HUES6 (cell line): ENCODE measurements around the gene RASSF3.
"Not testable (repeated sequence)": the region's sequence is repeated elsewhere in the genome, so short reads cannot be mapped to it uniquely, and the experiment has no call there.

Source experiments
- H3K27ac ChIP-seq: 2 replicates; pipeline ENCODE4 v1.7.0; 2013; ENCODE audit warnings: low read depth, mild to moderate bottlenecking, low read length, inconsistent platforms
- H3K27me3 ChIP-seq: 2 replicates; pipeline ENCODE4 v1.6.1; 2013; ENCODE audit warnings: low read length; ENCODE audit not compliant: control insufficient read depth, insufficient read depth
- H3K36me3 ChIP-seq: 2 replicates; pipeline ENCODE4 v1.6.1; 2013; ENCODE audit warnings: low read length; ENCODE audit not compliant: control insufficient read depth, insufficient read depth
- H3K4me1 ChIP-seq: 2 replicates; pipeline ENCODE4 v1.6.1; 2013; ENCODE audit warnings: low read length; ENCODE audit not compliant: control insufficient read depth, insufficient read depth
- H3K4me3 ChIP-seq: 2 replicates; pipeline ENCODE4 v1.5.1; 2013; ENCODE audit warnings: low read depth, low read length
- H3K9ac ChIP-seq: one replicate; pipeline ENCODE4 v1.6.1; 2013; ENCODE audit warnings: mild to moderate bottlenecking, low read length
- H3K9me3 ChIP-seq: 2 replicates; pipeline ENCODE4 v1.6.1; 2013; ENCODE audit warnings: low read depth, low read length; ENCODE audit not compliant: control insufficient read depth, insufficient read depth

RASSF3 gene

GRCh38 chr12:64577046-64577445, 33.2 kb upstream of the RASSF3 start:
- Histone ChIP-seq H3K36me3 (no peaks in the 10 kb centered on the region), H3K9me3 (peaks cover 10% of the 10 kb centered on the region), H3K4me1 (no peaks in the 10 kb centered on the region), H3K27me3 (no peaks in the 10 kb centered on the region), H3K4me3 (no peak overlapping the region), H3K9ac (no peak overlapping the region), H3K27ac (no peak overlapping the region)

GRCh38 chr12:64578566-64578965, 31.7 kb upstream of the RASSF3 start:
- H3K36me3 ChIP-seq = no peaks in the 10 kb centered on the region
- no peak overlapping the region for H3K9ac ChIP-seq
- no peak overlapping the region for H3K4me3 ChIP-seq
- peaks cover 7% of the 10 kb centered on the region for H3K9me3 ChIP-seq
- H3K4me1 ChIP-seq = 0 out of 2 replicates have a peak, but pooled peaks cover 1% of the 10 kb centered on the region
- no peaks in the 10 kb centered on the region for H3K27me3 ChIP-seq
- H3K27ac ChIP-seq = no peak overlapping the region

DNA sequence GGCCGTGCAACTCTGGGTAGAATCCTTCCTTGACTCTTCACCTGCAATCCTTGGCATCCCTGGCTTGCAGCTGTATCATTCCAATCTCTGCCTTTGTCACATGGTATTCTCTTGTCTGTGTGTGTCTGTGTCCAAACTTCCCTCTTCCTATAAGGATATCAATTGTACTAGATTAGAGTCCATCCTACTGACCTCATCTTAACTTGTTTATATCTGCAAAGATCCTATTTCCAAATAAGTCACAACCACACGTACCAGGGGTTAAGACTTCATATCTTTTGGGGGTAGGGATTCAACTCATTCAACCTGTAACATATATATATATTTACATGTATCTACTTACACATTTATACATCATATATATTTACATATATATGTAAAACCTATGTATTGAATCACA, 29.6 kb upstream of the RASSF3 start:
- Histone ChIP-seq H3K36me3 (no peaks in the 10 kb centered on the region), H3K27me3 (no peaks in the 10 kb centered on the region), H3K9ac (no peak overlapping the region), H3K27ac (no peak overlapping the region), H3K4me3 (no peak overlapping the region), H3K9me3 (no peaks in the 10 kb centered on the region; the same call in 1 of the 2 replicates), H3K4me1 (peaks cover 11% of the 10 kb centered on the region)

- H3K9ac ChIP-seq = no peak overlapping the region
These were observed 28.2 kb upstream of the RASSF3 start for GRCh38 chr12:64582114-64582513.

GRCh38 chr12:64582862-64583261, 27.4 kb upstream of the RASSF3 start:
- peaks cover 11% of the 10 kb centered on the region for H3K4me1 ChIP-seq
- no peak overlapping the region for H3K9ac ChIP-seq
- H3K4me3 ChIP-seq = no peak overlapping the region
- H3K9me3 ChIP-seq = no peaks in the 10 kb centered on the region
- no peaks in the 10 kb centered on the region for H3K27me3 ChIP-seq
- no peaks in the 10 kb centered on the region for H3K36me3 ChIP-seq
- H3K27ac ChIP-seq = no peak overlapping the region

More at GRCh38 chr12:64582114-64582513, 28.2 kb upstream of the RASSF3 start:
- Histone ChIP-seq H3K4me1 (peaks cover 11% of the 10 kb centered on the region), H3K4me3 (no peak overlapping the region), H3K36me3 (no peaks in the 10 kb centered on the region), H3K9me3 (no peaks in the 10 kb centered on the region), H3K27ac (no peak overlapping the region), H3K27me3 (no peaks in the 10 kb centered on the region)

DNA sequence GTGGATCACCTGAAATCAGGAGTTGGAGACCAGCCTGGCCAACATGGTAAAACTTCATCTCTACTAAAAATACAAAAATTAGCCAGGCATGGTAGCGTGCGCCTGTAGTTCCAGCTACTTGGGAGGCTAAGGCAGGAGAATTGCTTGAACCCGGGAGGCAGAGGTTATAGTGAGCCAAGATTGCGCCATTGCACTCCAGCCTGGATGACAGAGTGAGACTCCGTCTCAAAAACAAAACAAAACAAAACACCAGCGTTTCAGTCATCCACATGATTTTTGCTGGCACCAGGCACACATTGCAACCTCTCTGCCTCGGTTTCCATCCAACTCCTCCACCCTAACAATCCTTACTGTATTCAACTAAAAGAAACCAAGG, 26.9 kb upstream of the RASSF3 start:
- H3K9ac ChIP-seq, H3K27me3 ChIP-seq, H3K9me3 ChIP-seq, H3K27ac ChIP-seq, H3K36me3 ChIP-seq, H3K4me3 ChIP-seq: not testable (repeated sequence)
- peaks cover 11% of the 10 kb centered on the region for H3K4me1 ChIP-seq

GRCh38 chr12:64583771-64584421, 26.4 kb upstream of the RASSF3 start:
- no peaks in the 10 kb centered on the region for H3K9me3 ChIP-seq
- H3K9ac ChIP-seq = no peak overlapping the region
- H3K27me3 ChIP-seq = no peaks in the 10 kb centered on the region
- H3K36me3 ChIP-seq = no peaks in the 10 kb centered on the region
- no peak overlapping the region for H3K4me3 ChIP-seq
- peaks cover 11% of the 10 kb centered on the region for H3K4me1 ChIP-seq
- no peak overlapping the region for H3K27ac ChIP-seq

DNA sequence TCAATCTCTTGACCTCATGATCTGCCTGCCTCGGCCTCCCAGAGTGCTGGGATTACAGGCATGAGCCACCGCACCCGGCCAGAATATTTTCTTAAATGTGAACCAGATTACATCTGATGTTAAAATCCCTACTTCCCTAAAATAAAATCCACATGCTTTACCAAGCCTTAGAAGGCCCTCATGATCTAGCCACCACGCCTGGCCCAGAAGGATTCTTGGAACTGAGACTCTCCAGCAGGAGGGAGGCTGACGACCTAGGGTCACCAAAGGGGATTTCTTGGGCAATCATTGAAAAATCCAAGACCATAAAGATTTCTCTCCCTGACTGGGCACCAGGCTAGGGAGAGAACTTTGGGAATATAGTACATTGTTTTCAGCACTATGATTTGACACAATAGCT, 25.2 kb upstream of the RASSF3 start:
- no peak overlapping the region for H3K27ac ChIP-seq
- no peaks in the 10 kb centered on the region for H3K9me3 ChIP-seq
- H3K27me3 ChIP-seq = no peaks in the 10 kb centered on the region

DNA sequence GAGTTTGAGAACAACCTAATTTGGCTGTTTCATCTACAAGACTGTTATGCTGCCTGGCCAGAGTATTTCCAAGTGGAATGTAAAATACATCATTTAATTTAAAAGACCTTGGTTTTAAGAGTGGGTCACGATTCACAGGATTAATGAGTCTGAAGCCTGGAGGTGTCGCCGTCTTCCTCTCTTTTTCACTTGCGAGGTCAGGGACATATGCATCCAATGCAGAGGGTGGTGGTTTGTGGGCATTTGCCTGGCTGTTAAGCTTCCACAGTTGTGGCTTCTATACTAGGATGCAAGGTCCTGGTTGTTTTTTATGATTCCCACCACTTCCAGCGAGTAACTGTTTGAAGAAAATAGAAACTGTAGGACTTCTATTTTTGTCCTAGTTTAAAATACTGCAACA, 22.8 kb upstream of the RASSF3 start:
- Histone ChIP-seq H3K27ac (no peak overlapping the region), H3K9ac (no peak overlapping the region), H3K9me3 (no peaks in the 10 kb centered on the region), H3K27me3 (no peaks in the 10 kb centered on the region), H3K4me1 (peaks cover 11% of the 10 kb centered on the region), H3K4me3 (no peak overlapping the region), H3K36me3 (no peaks in the 10 kb centered on the region)

More for the DNA sequence above, 25.2 kb upstream of the RASSF3 start:
- Histone ChIP-seq H3K4me3 (no peak overlapping the region), H3K4me1 (peaks cover 11% of the 10 kb centered on the region), H3K9ac (no peak overlapping the region), H3K36me3 (no peaks in the 10 kb centered on the region)

DNA sequence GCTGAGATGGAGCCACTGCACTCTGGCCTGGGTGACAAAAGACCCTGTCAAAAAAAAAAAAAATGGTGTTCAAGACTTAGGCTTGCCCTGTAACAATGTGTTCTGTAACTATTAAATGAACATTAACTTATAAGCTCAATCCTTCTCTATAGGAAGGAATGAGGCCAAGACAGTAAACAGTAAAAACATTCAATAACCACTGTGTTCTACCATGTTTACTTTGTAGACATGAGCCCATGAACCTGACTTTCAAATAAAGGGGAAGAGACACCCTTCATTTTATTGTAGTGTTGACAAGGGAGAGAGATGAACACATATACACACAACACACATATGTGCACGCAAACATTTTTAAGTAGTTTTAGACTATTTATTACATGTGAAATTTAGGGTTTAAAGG, 20.1 kb upstream of the RASSF3 start:
- no peak overlapping the region for H3K4me3 ChIP-seq
- no peak overlapping the region for H3K9ac ChIP-seq
- no peaks in the 10 kb centered on the region for H3K9me3 ChIP-seq
- no peaks in the 10 kb centered on the region for H3K36me3 ChIP-seq
- no peak overlapping the region for H3K27ac ChIP-seq
- no peaks in the 10 kb centered on the region for H3K27me3 ChIP-seq
- no peaks in the 10 kb centered on the region for H3K4me1 ChIP-seq

GRCh38 chr12:64595863-64596793, 14.2 kb upstream of the RASSF3 start:
- Histone ChIP-seq H3K9ac (no peak overlapping the region), H3K4me1 (peaks cover 9% of the 10 kb centered on the region), H3K36me3 (no peaks in the 10 kb centered on the region), H3K9me3 (no peaks in the 10 kb centered on the region), H3K4me3 (no peak overlapping the region), H3K27me3 (no peaks in the 10 kb centered on the region), H3K27ac (no peak overlapping the region)
